HG02759 (cell line): ENCODE measurements around the gene CDHR2.

Experiments used
- ATAC-seq: cut with Tn5 transposase; IDR thresholded peaks from one replicate; pipeline ENCODE4 v1.9.1; 2021; ENCODE audit warnings: mild to moderate bottlenecking, moderate library complexity; ENCODE audit not compliant: unreplicated experiment

CDHR2 gene

GRCh38 chr5:176548967-176549444 is at the start of gene CDHR2:
CDHR2 (plus strand) TSS chr5:176549342; CDS start chr5:176565353, 16,011 bp downstream.
- ATAC-seq = no peak

- ATAC-seq = no peak
Measured at GRCh38 chr5:176500511-176500910, 48.6 kb upstream of the CDHR2 start.

GRCh38 chr5:176501333-176501732 is 47.8 kb upstream of the CDHR2 start:
- ATAC-seq = no peak

- ATAC-seq = no peak
Measured at GRCh38 chr5:176503496-176503895, 45.6 kb upstream of the CDHR2 start.

GRCh38 chr5:176507911-176508310 is 41.2 kb upstream of the CDHR2 start:
- no peak for ATAC-seq

- ATAC-seq = no peak
Measured at GRCh38 chr5:176508603-176509002, 40.5 kb upstream of the CDHR2 start.

GRCh38 chr5:176513788-176514187 is 35.4 kb upstream of the CDHR2 start:
- no peak for ATAC-seq

- no peak for ATAC-seq
Measured at GRCh38 chr5:176514244-176514950, 34.7 kb upstream of the CDHR2 start.

GRCh38 chr5:176515396-176515795 is 33.7 kb upstream of the CDHR2 start:
- no peak for ATAC-seq

GRCh38 chr5:176517053-176517661 is 32.0 kb upstream of the CDHR2 start:
- no peak for ATAC-seq

GRCh38 chr5:176519810-176520720 is 29.1 kb upstream of the CDHR2 start:
- ATAC-seq = no peak

- no peak for ATAC-seq
Measured at GRCh38 chr5:176521286-176521685, 27.9 kb upstream of the CDHR2 start.

- ATAC-seq = no peak
Measured at GRCh38 chr5:176521699-176522263, 27.4 kb upstream of the CDHR2 start.

GRCh38 chr5:176524138-176524537 is 25.0 kb upstream of the CDHR2 start:
- ATAC-seq = no peak

- no peak for ATAC-seq
Measured at GRCh38 chr5:176524987-176525386, 24.2 kb upstream of the CDHR2 start.

- no peak for ATAC-seq
Measured at GRCh38 chr5:176525677-176526076, 23.5 kb upstream of the CDHR2 start.

- no peak for ATAC-seq
Measured at GRCh38 chr5:176526462-176526861, 22.7 kb upstream of the CDHR2 start.

GRCh38 chr5:176527246-176528222 is 21.6 kb upstream of the CDHR2 start:
- no peak for ATAC-seq

- no peak for ATAC-seq
Measured at GRCh38 chr5:176528301-176528700, 20.8 kb upstream of the CDHR2 start.

GRCh38 chr5:176528761-176529115 is 20.4 kb upstream of the CDHR2 start:
- no peak for ATAC-seq
